HL-60 (cell line): ENCODE results near the gene STIP1.

Experiments
- CTCF ChIP-seq: IDR thresholded peaks from one replicate; pipeline ENCODE4 v1.5.1; 2011; ENCODE audit warnings: low read length, control low read depth, inconsistent platforms; ENCODE audit not compliant: insufficient read depth
- GABPA ChIP-seq: IDR thresholded peaks from 2 replicates; pipeline ENCODE4 v1.6.1; 2012; ENCODE audit warnings: low read depth
- POLR2AphosphoS5 ChIP-seq: IDR thresholded peaks from 2 replicates; pipeline ENCODE4 v1.6.1; 2012; ENCODE audit warnings: low read depth

- TF ChIP-seq CTCF (no peak), POLR2AphosphoS5 (no peak), GABPA (no peak)
Measured at GRCh38 chr11:64196626-64197025, 10.7 kb downstream of the STIP1 start.
